Uterus (tissue), 4 donors: Measurements from ENCODE around the gene ADAMTS2. TPM values are rescaled to one million over a fixed set of nuclear protein-coding genes. Genes with fewer than 3 reads are reported as not detected.

ENCODE experiments used
- DNase-seq, 2 donors: peaks; one replicate each; pipeline ENCODE4 v3.0.0-alpha.2; 2019 to 2020
- H3K27ac ChIP-seq, 2 donors: fragments of 200-600 bp; sonication (generic); 1 replicate in 1 of 2; 2 replicates in 1 of 2; pipeline ENCODE4 v1.5.1; 2016 to 2018
- H3K27me3 ChIP-seq, 2 donors: fragments of 200-600 bp; sonication (generic); one replicate each; pipeline ENCODE4 v1.5.1; 2018 to 2019; ENCODE audit warnings: control low read depth in 1 of 2
- H3K36me3 ChIP-seq, 2 donors: fragments of 200-600 bp; sonication (generic); one replicate each; pipeline ENCODE4 v1.5.1; 2019; ENCODE audit warnings: control low read depth in 1 of 2
- H3K4me1 ChIP-seq, 2 donors: fragments of 200-600 bp; sonication (generic); one replicate each; pipeline ENCODE4 v1.5.1; 2018 to 2019; ENCODE audit warnings: control low read depth in 1 of 2
- H3K4me3 ChIP-seq, 2 donors: fragments of 200-600 bp; sonication (generic); 1 replicate in 1 of 2; 2 replicates in 1 of 2; pipeline ENCODE4 v1.5.1; 2018 to 2019; ENCODE audit warnings: mild to moderate bottlenecking in 1 of 2
- H3K9me3 ChIP-seq, 2 donors: fragments of 200-600 bp; sonication (generic); one replicate each; pipeline ENCODE4 v1.5.1; 2019; ENCODE audit warnings: control low read depth in 1 of 2
- POLR2A ChIP-seq, 2 donors: fragments of 450-650 bp; IDR thresholded peaks; one replicate each; pipeline ENCODE4 v1.6.1; 2016; ENCODE audit warnings: antibody characterized with exemption in 2 of 2, mild to moderate bottlenecking in 1 of 2, moderate library complexity in 1 of 2
- intact Hi-C: fragments of 100-400 bp; cut with DNase I; formaldehyde crosslinking; loops from one replicate; pipeline ENCODE4 v1.15.1; 2023; ENCODE audit warnings: low total_unique reads
- total RNA-seq, 4 donors: library from RNA; depleted of rRNA in 3 of 4; stranded (reverse); fragments of >200 nt in 3 of 4; gene quantifications; one replicate each; pipeline versions ENCODE4 v1.1.0 to v1.2.4, GENCODE V29; 2014 to 2023
- TF ChIP-seq, protein P1 (sequence below), 4 experiments: fragments of 200-600 bp in 2 of 4; fragments of 450-650 bp in 2 of 4; sonication (generic) in 2 of 4; IDR thresholded peaks; one replicate each; pipeline ENCODE4 v1.5.1; 2016 to 2019; ENCODE audit warnings: antibody characterized with exemption in 4 of 4, mild to moderate bottlenecking in 2 of 4, moderate library complexity in 1 of 4
- donor health status: DM: yes; HTN: yes; CAD: no.

Gene ADAMTS2
- total RNA-seq, 4 donors from 2014 or later = 4.1 to 97.1 (median 40.3) TPM

DNA sequence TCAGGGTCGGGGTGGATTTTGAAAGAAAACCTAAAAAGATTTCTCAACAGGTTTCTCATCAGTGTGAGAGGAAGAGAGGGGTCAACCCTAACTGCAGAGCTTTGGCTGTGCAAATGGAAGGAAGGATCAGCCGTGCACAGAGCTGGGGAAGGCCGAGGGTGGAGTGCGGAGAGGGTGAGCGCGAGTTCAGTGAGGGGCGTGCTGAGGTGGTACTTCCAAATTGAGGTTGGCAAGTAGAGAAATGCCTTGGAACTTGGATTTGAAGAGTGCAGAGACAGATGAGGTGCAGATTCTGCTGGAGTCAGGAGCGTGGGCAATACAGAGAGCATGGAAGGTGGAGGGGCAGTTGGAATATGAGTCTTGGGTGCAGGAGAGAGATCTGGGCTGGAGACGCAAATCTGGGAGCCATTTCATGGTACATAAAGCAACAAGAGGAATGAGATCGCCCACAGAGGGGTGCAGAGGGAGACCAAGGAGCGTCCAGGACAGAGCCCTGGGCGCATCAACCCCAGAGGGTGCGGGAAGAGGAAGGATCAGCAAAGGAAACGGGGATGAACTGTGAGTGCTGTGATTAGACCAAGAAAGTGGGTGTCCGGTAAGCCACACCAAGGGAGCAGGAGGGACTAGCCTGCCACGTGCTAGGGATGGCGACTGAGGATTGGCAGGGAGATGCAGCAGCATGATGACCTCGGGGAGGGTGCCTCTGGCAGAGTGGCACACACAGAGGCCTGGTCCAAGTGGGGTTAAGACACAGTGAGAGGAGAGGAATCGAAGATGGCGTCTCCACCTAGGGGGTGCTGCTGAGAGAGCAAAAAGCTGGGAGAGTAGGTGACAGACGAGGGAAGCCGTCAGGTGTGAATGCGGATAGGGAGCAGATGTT lies 105.8 kb downstream of the ADAMTS2 start:
- Histone ChIP-seq H3K27me3 (no peaks in the 10 kb centered on the region), H3K36me3 (no peaks in the 10 kb centered on the region), H3K4me1 (no peaks in the 10 kb centered on the region), H3K4me3 (no peak overlapping the region), H3K27ac (no peak overlapping the region), H3K9me3 (no peaks in the 10 kb centered on the region)
- DNase-seq = peak; percentile 0 to 9
- no peak for TF ChIP-seq POLR2A (IDR thresholded peaks at IDR 0.05)
- TF ChIP-seq, protein P1, sequence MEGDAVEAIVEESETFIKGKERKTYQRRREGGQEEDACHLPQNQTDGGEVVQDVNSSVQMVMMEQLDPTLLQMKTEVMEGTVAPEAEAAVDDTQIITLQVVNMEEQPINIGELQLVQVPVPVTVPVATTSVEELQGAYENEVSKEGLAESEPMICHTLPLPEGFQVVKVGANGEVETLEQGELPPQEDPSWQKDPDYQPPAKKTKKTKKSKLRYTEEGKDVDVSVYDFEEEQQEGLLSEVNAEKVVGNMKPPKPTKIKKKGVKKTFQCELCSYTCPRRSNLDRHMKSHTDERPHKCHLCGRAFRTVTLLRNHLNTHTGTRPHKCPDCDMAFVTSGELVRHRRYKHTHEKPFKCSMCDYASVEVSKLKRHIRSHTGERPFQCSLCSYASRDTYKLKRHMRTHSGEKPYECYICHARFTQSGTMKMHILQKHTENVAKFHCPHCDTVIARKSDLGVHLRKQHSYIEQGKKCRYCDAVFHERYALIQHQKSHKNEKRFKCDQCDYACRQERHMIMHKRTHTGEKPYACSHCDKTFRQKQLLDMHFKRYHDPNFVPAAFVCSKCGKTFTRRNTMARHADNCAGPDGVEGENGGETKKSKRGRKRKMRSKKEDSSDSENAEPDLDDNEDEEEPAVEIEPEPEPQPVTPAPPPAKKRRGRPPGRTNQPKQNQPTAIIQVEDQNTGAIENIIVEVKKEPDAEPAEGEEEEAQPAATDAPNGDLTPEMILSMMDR (IDR thresholded peaks at IDR 0.05) = no peak
- intact Hi-C loops = no loop called here

DNA sequence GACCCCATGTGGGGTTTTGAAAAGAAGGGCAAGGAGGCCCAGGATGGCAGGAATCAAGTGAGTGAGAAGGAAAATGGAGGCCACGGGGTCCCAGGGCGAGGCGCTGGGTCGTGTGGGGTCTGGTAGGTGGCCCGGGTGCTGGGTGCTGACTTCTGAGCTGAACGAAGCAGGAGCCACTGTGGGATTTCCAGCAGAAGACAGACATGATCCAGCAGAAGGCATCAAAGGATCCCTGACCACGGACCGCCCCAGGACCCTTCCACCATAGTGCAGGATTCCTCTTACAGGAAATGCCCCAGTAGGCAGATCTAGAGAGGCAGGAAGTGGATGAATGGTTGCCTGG lies 106.7 kb downstream of the ADAMTS2 start:
- H3K27me3 ChIP-seq = no peaks in the 10 kb centered on the region
- no peaks in the 10 kb centered on the region for H3K36me3 ChIP-seq
- peak; percentile 3 to 7 for DNase-seq
- TF ChIP-seq, protein P1 (IDR thresholded peaks at IDR 0.05) = no peak
- TF ChIP-seq POLR2A (IDR thresholded peaks at IDR 0.05) = no peak
- no peaks in the 10 kb centered on the region for H3K4me1 ChIP-seq
- no peak overlapping the region for H3K4me3 ChIP-seq
- no peak overlapping the region for H3K27ac ChIP-seq
- intact Hi-C loops = no loop called here
- no peaks in the 10 kb centered on the region for H3K9me3 ChIP-seq

DNA sequence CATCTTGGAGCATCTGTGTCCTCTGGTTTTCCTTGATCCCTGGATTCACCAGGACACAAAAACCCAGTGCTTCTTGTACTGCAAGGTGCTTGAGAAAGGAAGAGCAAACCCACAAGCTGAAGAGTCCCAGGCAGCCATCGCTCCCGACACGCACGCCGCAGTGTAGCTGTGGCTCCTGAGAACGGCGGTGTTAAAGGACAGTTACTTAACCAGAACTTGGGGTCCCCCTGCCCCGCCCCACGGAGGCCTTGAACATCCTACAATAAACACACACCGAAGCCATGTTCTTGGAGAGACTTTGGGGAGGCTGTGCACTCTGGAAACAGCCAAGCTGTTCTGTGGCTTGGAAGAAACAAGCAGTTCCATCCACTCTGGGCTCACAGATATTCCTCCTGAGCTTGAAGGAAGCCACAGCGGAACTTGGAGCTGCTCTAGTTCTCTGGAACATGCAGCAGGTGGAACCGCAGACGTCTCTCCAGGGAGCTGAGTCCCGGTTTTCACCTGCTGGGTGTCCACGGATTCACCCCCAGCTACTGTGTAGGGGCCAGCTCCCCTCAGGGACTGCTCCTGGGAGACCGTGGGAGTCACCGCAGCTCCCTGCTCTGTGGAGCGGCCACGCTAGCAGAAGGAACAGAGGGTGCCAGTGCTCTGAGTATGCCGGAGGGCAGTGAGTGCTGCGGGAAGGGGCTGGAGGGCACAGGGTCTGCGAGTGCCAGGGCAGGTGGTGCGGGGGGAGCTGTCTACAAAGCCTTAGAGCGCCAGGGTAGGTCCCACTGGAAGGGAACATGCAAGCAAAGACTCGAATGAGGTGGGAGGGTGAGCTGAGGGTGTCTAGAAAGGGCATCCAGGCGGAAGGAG lies 107.3 kb downstream of the ADAMTS2 start:
- Histone ChIP-seq H3K4me1 (no peaks in the 10 kb centered on the region), H3K27ac (no peak overlapping the region), H3K4me3 (no peak overlapping the region), H3K9me3 (no peaks in the 10 kb centered on the region), H3K27me3 (no peaks in the 10 kb centered on the region), H3K36me3 (no peaks in the 10 kb centered on the region)
- intact Hi-C loops = no loop called here
- TF ChIP-seq POLR2A (IDR thresholded peaks at IDR 0.05) = no peak
- TF ChIP-seq, protein P1 (IDR thresholded peaks at IDR 0.05) = no peak
- peak; percentile 5 to 7 for DNase-seq

DNA sequence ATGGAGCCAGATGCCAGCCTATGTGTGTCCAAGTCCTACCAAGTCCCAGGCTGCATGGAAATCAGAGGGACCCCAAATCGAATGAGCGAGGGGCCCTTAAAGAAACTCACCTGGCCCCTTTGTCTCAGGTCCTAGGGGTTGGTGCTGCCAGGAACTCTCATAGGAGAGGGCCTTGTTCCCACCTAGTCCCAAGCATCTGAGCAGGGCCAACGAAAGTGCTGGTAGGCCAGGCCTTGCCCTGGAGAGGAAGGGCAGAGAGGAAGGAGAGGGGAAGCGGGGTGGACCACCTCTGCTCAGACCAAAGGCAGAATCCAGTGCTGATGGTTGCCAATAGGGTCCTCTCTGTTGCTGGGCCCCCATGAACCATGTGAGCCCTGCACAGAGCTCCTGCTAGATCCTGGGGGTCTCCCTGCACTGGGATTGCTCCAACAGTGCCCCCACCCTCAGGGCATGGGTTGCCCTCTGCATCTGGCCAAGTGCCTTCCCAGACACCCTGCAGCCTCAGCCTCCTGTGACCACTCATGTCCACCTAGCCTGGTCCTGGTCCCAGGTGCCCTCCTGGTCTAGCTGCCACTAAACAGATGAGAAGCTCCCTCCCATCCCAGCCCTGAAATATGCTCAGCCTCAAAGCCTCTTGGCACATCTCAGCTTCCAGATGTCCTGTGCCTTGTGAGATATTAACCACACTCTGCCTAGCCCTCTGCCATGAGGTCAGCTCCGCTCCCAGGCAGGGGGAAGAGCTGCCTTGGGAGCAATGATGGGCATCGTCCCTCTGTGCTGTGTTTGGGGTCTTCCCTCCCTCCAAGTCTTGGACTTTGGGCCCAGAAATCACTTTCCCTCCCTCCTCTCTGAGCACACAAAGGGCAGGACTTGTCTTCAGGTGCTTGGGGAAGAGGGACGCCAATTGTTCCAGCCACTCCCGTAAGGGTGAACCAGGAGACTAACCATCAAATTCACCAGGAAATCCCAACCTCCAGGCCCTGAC lies 109.6 kb downstream of the ADAMTS2 start:
- Histone ChIP-seq H3K4me3 (no peak overlapping the region), H3K4me1 (no peaks in the 10 kb centered on the region), H3K27me3 (no peaks in the 10 kb centered on the region), H3K36me3 (no peaks in the 10 kb centered on the region), H3K27ac (no peak overlapping the region), H3K9me3 (no peaks in the 10 kb centered on the region)
- intact Hi-C loops = no loop called here
- peak in 1 of 2 donors; percentile 6 for DNase-seq
- no peak for TF ChIP-seq POLR2A (IDR thresholded peaks at IDR 0.05)
- TF ChIP-seq, protein P1 (IDR thresholded peaks at IDR 0.05) = no peak
